ENCODE results near the gene AFAP1. TPM values are rescaled to one million over a fixed set of nuclear protein-coding genes. Genes with fewer than 3 reads are reported as not detected.
A peak's percentile ranks its signal among the peaks of the same experiment; 100 is the strongest.

Gene AFAP1
- total and polyA plus RNA-seq, 8 donors: 3.2 to 15.9 (median 6.3) TPM

DNA sequence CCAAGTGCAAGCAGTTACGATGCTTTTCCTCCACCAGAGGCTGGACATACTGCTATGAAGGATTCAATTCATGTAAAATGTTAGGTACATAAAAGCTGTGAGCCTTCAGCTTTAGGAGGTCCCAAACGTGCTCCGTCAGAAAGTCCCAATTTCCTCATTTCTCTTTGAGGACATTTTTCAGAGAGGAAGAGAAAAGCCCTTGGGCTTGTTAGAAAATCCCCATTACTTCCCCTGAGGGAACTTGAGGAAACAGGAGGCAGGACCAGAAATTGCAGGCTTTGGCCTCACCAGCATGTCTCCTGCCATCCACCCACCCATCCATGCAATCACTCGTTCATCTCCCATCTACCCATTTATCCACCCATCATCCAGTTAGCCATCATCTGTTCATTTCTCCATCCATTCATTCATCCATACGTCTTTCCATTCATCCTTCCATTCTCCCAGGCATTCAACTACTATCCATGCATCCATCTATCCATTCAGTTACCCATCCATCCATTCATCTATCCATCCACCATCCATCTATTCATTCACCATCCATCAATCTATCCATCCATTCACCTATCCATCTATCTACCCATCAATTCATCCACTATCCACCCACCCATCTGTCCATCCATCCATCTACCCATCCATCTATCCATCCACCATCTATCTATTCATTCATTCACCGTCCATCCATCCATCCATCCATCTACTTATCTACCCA, 223.5 kb downstream of the AFAP1 start:
- Histone ChIP-seq H3K4me3 (no peak overlapping the region), H3K27ac (no peak overlapping the region), H3K36me3 (no peaks in the 10 kb centered on the region), H3K27me3 (peaks cover 0 to 6% (median 3%) of the 10 kb centered on the region in 4 donors), H3K9me3 (no peaks in the 10 kb centered on the region), H3K4me1 (no peaks in the 10 kb centered on the region)
- intact Hi-C loops (cut with DNase I): loop anchor here in 1 of 3 donors (10.0 kb wide), 1 partner anchor 521 kb away; the partner anchor contains the start of gene SORCS2
- 57 to 59% methylated on average over 6 of the region's 6 CpGs for WGBS, 2 donors
- no peak for ATAC-seq
- TF ChIP-seq, protein P1, sequence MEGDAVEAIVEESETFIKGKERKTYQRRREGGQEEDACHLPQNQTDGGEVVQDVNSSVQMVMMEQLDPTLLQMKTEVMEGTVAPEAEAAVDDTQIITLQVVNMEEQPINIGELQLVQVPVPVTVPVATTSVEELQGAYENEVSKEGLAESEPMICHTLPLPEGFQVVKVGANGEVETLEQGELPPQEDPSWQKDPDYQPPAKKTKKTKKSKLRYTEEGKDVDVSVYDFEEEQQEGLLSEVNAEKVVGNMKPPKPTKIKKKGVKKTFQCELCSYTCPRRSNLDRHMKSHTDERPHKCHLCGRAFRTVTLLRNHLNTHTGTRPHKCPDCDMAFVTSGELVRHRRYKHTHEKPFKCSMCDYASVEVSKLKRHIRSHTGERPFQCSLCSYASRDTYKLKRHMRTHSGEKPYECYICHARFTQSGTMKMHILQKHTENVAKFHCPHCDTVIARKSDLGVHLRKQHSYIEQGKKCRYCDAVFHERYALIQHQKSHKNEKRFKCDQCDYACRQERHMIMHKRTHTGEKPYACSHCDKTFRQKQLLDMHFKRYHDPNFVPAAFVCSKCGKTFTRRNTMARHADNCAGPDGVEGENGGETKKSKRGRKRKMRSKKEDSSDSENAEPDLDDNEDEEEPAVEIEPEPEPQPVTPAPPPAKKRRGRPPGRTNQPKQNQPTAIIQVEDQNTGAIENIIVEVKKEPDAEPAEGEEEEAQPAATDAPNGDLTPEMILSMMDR (IDR thresholded peaks at IDR 0.05): no peak
- no peak for FAIRE-seq
- no peak for DNase-seq

DNA sequence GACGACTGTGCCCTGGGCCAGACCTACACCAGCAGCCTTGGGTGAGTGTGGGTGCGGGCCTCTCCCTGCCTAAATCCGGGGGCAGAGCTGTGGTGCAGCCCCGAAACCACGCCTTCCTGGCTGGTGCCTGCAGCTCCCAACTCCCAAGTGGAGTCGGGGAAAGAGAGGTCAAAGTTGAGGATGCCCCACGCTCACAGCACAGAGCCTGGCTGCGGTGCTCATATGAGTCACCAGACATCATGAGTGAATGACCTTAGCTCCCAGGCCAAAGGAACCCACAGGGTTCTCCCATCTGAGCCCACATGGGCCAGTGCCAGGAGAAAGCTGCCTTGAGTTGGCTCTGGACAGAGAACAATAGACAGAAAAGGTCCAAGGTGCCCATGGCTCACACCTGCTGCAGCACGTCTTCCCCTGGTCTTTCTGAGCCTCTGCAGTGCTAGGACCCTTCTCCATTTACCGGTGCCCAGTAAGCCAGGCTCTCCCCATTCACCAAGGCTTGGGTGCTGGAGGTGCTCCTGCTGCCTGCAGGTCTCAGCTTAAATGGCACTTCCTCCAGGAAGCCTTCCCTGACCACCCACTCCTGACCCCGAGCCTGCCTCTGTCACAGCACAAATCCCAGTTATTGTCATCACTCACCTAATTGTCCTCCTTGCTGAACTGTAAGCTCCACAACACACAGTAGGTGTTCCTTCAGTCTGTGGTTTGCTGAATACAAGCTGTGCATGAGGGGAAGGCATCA, 224.2 kb downstream of the AFAP1 start:
- WGBS, 2 donors: 72 to 87% methylated on average over 11 of the region's 11 CpGs
- Histone ChIP-seq H3K36me3 (no peaks in the 10 kb centered on the region), H3K27me3 (peaks cover 0 to 6% (median 3%) of the 10 kb centered on the region in 4 donors), H3K4me1 (no peaks in the 10 kb centered on the region), H3K27ac (no peak overlapping the region), H3K9me3 (no peaks in the 10 kb centered on the region), H3K4me3 (no peak overlapping the region)
- no peak for ATAC-seq
- no peak for DNase-seq
- FAIRE-seq: no peak
- intact Hi-C loops (cut with DNase I): loop anchor here in 1 of 3 donors (10.0 kb wide), 1 partner anchor 521 kb away; the partner anchor contains the start of gene SORCS2
- TF ChIP-seq, protein P1 (IDR thresholded peaks at IDR 0.05): no peak

DNA sequence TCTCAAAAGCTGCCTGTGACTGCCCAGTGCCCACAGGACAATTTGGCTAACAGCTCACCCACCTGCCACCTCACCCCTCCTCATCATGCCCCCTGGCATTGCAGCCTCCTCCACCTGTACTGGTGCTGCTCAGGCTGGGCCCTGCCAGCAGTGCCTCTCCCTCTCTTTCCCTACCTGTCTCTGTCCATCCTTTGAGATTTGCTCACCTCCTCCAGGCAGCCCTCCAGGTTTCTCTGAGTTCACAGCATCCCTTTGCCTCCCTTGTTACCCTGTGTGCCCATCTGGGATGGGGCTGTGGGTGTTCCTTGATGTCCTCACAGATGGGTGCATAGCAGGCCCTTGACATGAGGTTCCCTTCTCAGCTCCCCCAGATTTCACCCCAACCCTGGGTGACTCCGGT, 224.9 kb downstream of the AFAP1 start:
- no peaks in the 10 kb centered on the region for H3K36me3 ChIP-seq
- FAIRE-seq: no peak
- intact Hi-C loops (cut with DNase I): loop anchor here in 1 of 3 donors (10.0 kb wide), 1 partner anchor 520 kb away; the partner anchor contains the start of gene SORCS2

DNA sequence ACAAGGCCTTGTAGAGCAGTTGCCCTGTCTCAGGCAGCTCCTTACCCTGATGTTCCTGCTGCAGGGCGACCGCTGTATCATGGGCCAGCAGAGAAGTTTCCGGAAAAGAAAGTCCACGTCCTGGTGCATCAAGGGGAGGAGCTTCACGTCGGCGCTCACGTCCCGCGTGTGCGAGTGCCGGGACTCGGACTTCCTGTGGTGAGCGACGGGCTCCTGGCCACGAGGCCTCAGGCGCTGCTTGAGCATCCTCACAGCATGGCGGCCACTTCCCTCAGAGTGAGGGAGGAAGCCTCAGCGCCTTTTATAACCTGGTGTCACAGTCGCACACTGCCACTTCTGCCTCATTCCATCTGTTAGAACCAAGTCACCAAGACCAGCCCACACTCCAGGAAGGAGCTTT, 225.5 kb downstream of the AFAP1 start:
- WGBS, 2 donors: 94 to 96% methylated on average over 20 of the region's 20 CpGs
- TF ChIP-seq, protein P1 (IDR thresholded peaks at IDR 0.05): no peak
- DNase-seq (peak in 1 of 6 donors; percentile 24), ATAC-seq (no peak), FAIRE-seq (no peak)
- Histone ChIP-seq H3K4me3 (no peak overlapping the region), H3K36me3 (no peaks in the 10 kb centered on the region), H3K27me3 (peaks cover 0 to 3% (median 1%) of the 10 kb centered on the region in 4 donors), H3K4me1 (no peaks in the 10 kb centered on the region), H3K27ac (no peak overlapping the region), H3K9me3 (no peaks in the 10 kb centered on the region)
- intact Hi-C loops (cut with DNase I): loop anchor here in 1 of 3 donors (10.0 kb wide), 1 partner anchor 519 kb away; the partner anchor contains the start of gene SORCS2

More for the DNA sequence above, 224.9 kb downstream of the AFAP1 start:
- H3K27ac ChIP-seq: no peak overlapping the region
- 90 to 92% methylated on average over 1 of the region's 1 CpG for WGBS, 2 donors
- no peak overlapping the region for H3K4me3 ChIP-seq
- no peaks in the 10 kb centered on the region for H3K9me3 ChIP-seq
- ATAC-seq (no peak), DNase-seq (no peak)
- TF ChIP-seq, protein P1 (IDR thresholded peaks at IDR 0.05): no peak
- no peaks in the 10 kb centered on the region for H3K4me1 ChIP-seq
- peaks cover 0 to 6% (median 3%) of the 10 kb centered on the region in 4 donors for H3K27me3 ChIP-seq
